ENCODE data around the gene LIX1.

Gene LIX1

GRCh38 chr5:97074859-97075489 lies 67.4 kb downstream of the LIX1 start:
- no peak for DNase-seq (ENCODE audit: low spot score)

- DNase-seq (ENCODE audit: low spot score) = no peak
These were observed 69.0 kb downstream of the LIX1 start for GRCh38 chr5:97073420-97073819.

- no peak for DNase-seq (ENCODE audit: low spot score)
These were observed 69.7 kb downstream of the LIX1 start for GRCh38 chr5:97072696-97073095.

GRCh38 chr5:97071993-97072392 lies 70.4 kb downstream of the LIX1 start:
- DNase-seq (ENCODE audit: low spot score) = no peak

- DNase-seq (ENCODE audit: low spot score) = no peak
These were observed 71.3 kb downstream of the LIX1 start for GRCh38 chr5:97071101-97071500.

- DNase-seq (ENCODE audit: low spot score) = no peak
These were observed 72.2 kb downstream of the LIX1 start for GRCh38 chr5:97070234-97070633.

- DNase-seq (ENCODE audit: low spot score) = no peak
These were observed 75.0 kb downstream of the LIX1 start for GRCh38 chr5:97067296-97067850.

GRCh38 chr5:97065475-97065874 lies 76.9 kb downstream of the LIX1 start:
- DNase-seq (ENCODE audit: low spot score) = no peak

GRCh38 chr5:97063251-97063650 lies 79.2 kb downstream of the LIX1 start:
- no peak for DNase-seq (ENCODE audit: low spot score)

- no peak for DNase-seq (ENCODE audit: low spot score)
These were observed 80.4 kb downstream of the LIX1 start for GRCh38 chr5:97062046-97062445.

GRCh38 chr5:97056263-97056662 lies 86.1 kb downstream of the LIX1 start:
- DNase-seq (ENCODE audit: low spot score) = no peak

GRCh38 chr5:97049175-97049574 lies 93.2 kb downstream of the LIX1 start:
- no peak for DNase-seq (ENCODE audit: low spot score)

GRCh38 chr5:97047076-97047475 lies 95.3 kb downstream of the LIX1 start:
- no peak for DNase-seq (ENCODE audit: low spot score)

GRCh38 chr5:97046270-97046982 lies 96.0 kb downstream of the LIX1 start:
- no peak for DNase-seq (ENCODE audit: low spot score)

- no peak for DNase-seq (ENCODE audit: low spot score)
These were observed 98.4 kb downstream of the LIX1 start for GRCh38 chr5:97044052-97044451.

- DNase-seq (ENCODE audit: low spot score) = no peak
These were observed 98.9 kb downstream of the LIX1 start for GRCh38 chr5:97043511-97043910.

GRCh38 chr5:97042996-97043395 lies 99.4 kb downstream of the LIX1 start:
- no peak for DNase-seq (ENCODE audit: low spot score)
